ENCODE results near the gene ZACN. TPM values are rescaled to one million over a fixed set of nuclear protein-coding genes. Genes with fewer than 3 reads are reported as not detected.
"Not testable (repeated sequence)": the region's sequence is repeated elsewhere in the genome, so short reads cannot be mapped to it uniquely, and the experiment has no call there.

The ZACN gene
- total RNA-seq, 1 donor = not detected

DNA sequence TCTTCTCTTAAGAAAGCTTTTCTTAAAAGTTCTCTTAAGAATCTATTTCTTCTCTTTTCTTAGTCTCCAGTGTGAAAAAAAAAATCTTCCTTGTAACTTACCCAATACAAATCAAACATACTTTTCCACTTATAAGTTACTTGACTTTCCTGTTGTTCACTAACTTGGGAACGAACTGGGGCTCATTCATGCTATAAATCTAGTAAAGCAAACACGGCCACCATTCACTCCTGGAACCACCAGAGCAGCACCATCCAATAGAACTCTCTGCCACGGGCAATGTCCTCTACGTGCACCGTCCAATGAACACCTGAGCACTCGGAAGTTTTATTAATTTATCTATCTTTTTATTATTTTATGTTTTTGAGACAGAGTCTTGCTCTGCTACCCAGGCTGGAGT is 27.4 kb upstream of the ZACN start:
- Histone ChIP-seq H3K79me2 (ENCODE audit: insufficient read depth, low read length) (peaks cover 36% of the 10 kb centered on the region), H3K36me3 (ENCODE audit: insufficient read depth, low read length) (peaks cover 69% of the 10 kb centered on the region), H3K4me3 (ENCODE audit: insufficient read depth, low read length) (no peak overlapping the region), H3K9me3 (ENCODE audit: low read depth, low read length) (peaks cover 3% of the 10 kb centered on the region), H3K27me3 (ENCODE audit: insufficient read depth, low read length) (no peaks in the 10 kb centered on the region), H3K4me1 (ENCODE audit: insufficient read depth, low read length) (peaks cover 12% of the 10 kb centered on the region), H3K4me2 (ENCODE audit: insufficient read depth, low read length) (no peak overlapping the region), H4K20me1 (ENCODE audit: insufficient read depth, low read length) (peaks cover 38% of the 10 kb centered on the region), H2AFZ (ENCODE audit: low read length) (no peak overlapping the region), H3K27ac (ENCODE audit: low read depth, low read length) (no peak overlapping the region)
- no peak for DNase-seq (ENCODE audit: insufficient read length, low spot score, missing footprints)
- TF ChIP-seq, protein P1, sequence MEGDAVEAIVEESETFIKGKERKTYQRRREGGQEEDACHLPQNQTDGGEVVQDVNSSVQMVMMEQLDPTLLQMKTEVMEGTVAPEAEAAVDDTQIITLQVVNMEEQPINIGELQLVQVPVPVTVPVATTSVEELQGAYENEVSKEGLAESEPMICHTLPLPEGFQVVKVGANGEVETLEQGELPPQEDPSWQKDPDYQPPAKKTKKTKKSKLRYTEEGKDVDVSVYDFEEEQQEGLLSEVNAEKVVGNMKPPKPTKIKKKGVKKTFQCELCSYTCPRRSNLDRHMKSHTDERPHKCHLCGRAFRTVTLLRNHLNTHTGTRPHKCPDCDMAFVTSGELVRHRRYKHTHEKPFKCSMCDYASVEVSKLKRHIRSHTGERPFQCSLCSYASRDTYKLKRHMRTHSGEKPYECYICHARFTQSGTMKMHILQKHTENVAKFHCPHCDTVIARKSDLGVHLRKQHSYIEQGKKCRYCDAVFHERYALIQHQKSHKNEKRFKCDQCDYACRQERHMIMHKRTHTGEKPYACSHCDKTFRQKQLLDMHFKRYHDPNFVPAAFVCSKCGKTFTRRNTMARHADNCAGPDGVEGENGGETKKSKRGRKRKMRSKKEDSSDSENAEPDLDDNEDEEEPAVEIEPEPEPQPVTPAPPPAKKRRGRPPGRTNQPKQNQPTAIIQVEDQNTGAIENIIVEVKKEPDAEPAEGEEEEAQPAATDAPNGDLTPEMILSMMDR (IDR thresholded peaks at IDR 0.05; ENCODE audit: extremely low read depth, low read depth, low read length) = no peak

DNA sequence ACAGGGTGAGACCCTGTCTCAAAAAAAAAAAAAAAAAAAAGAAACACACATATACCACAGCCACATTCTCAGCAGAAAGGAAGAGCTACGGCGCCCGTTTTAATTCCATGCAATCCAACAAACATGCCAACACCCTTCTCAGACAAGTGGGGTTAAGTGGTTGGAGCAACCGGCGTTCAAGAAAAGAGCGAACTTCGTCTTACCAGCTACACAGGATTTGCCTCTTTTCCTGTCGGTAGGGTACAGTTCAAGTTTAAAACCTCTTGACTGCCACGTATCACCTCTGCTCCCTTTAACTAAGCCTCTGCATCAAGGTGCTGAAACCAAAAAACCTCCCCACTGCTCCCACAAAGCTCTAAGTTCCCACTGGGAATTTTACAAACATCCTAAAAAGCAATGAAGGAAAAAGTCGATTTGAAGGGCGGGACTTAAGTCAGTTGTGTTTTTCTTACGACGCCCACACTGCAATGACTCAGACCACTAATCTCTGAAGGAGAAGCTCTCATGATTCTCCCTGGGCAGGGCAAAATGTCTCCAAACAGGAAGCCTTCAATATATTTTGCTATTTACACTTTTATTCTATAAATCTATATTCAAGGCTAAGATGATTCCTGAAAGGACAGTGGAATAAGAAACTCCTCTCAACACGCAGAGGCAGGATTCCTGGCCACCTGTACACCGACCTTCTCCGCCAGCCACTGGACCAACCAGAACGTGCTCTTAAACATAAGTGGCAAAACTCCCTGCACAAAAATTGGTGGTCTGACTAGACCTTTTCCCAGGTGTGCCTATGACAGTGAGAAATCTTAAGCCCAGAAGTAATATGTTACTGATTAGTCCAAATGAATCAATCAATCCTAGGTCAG is 25.5 kb upstream of the ZACN start:
- Histone ChIP-seq H3K36me3 (ENCODE audit: insufficient read depth, low read length) (peaks cover 70% of the 10 kb centered on the region), H3K9me3 (ENCODE audit: low read depth, low read length) (peaks cover 3% of the 10 kb centered on the region), H3K4me2 (ENCODE audit: insufficient read depth, low read length) (peak overlapping the region; percentile 43), H4K20me1 (ENCODE audit: insufficient read depth, low read length) (peaks cover 28% of the 10 kb centered on the region), H3K27ac (ENCODE audit: low read depth, low read length) (peak overlapping the region; percentile 61), H2AFZ (ENCODE audit: low read length) (no peak overlapping the region), H3K27me3 (ENCODE audit: insufficient read depth, low read length) (no peaks in the 10 kb centered on the region), H3K4me1 (ENCODE audit: insufficient read depth, low read length) (peaks cover 12% of the 10 kb centered on the region), H3K4me3 (ENCODE audit: insufficient read depth, low read length) (no peak overlapping the region), H3K79me2 (ENCODE audit: insufficient read depth, low read length) (peaks cover 32% of the 10 kb centered on the region)
- TF ChIP-seq, protein P1 (IDR thresholded peaks at IDR 0.05; ENCODE audit: extremely low read depth, low read depth, low read length) = no peak
- peak; percentile 93 for DNase-seq (ENCODE audit: insufficient read length, low spot score, missing footprints)

DNA sequence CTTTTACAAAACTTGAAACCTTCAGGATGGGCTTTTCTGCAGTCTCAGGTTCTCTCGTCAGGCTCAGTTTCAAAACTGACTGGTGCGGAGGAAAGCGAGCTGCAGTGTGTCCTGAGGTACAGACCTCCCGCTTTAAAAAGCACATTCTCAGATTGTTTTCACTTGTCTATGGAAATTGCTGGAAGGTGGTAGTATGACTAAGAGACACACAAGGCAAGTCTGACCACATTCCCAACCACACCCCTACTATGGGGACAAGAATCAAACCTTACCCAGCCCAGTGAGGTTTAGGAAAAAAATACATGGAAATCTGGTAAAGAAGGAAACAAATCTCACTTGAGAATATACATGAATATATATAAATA is 24.9 kb upstream of the ZACN start:
- Histone ChIP-seq H3K4me2 (ENCODE audit: insufficient read depth, low read length) (no peak overlapping the region), H3K36me3 (ENCODE audit: insufficient read depth, low read length) (peaks cover 70% of the 10 kb centered on the region), H3K4me1 (ENCODE audit: insufficient read depth, low read length) (peaks cover 12% of the 10 kb centered on the region), H3K27me3 (ENCODE audit: insufficient read depth, low read length) (no peaks in the 10 kb centered on the region), H3K27ac (ENCODE audit: low read depth, low read length) (peak overlapping the region; percentile 61), H3K4me3 (ENCODE audit: insufficient read depth, low read length) (no peak overlapping the region), H4K20me1 (ENCODE audit: insufficient read depth, low read length) (peaks cover 23% of the 10 kb centered on the region), H3K79me2 (ENCODE audit: insufficient read depth, low read length) (peaks cover 32% of the 10 kb centered on the region), H3K9me3 (ENCODE audit: low read depth, low read length) (peaks cover 3% of the 10 kb centered on the region), H2AFZ (ENCODE audit: low read length) (no peak overlapping the region)
- TF ChIP-seq, protein P1 (IDR thresholded peaks at IDR 0.05; ENCODE audit: extremely low read depth, low read depth, low read length) = no peak
- peak; percentile 89 for DNase-seq (ENCODE audit: insufficient read length, low spot score, missing footprints)

DNA sequence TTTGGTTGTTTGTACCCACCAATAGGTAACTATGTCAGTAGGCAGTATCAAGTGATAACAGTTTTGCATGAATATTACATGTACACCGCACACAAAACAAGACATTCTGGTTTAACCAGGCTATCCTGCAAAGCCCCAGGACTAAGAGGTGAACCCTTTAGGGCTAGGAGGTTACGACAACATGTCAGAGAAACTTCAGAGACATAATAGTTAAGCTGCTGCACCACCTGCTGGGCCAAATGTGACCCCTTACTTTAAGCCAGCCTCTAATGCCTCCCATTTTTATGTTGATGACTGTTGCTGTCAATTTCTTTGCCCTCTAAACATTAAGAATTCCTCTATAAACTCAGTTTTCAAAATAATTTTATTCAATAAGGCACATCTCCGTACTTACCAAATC is 22.1 kb upstream of the ZACN start:
- Histone ChIP-seq H3K27me3 (ENCODE audit: insufficient read depth, low read length) (no peaks in the 10 kb centered on the region), H4K20me1 (ENCODE audit: insufficient read depth, low read length) (peaks cover 8% of the 10 kb centered on the region), H3K4me1 (ENCODE audit: insufficient read depth, low read length) (peaks cover 12% of the 10 kb centered on the region), H3K36me3 (ENCODE audit: insufficient read depth, low read length) (peaks cover 73% of the 10 kb centered on the region), H3K4me2 (ENCODE audit: insufficient read depth, low read length) (no peak overlapping the region), H3K9me3 (ENCODE audit: low read depth, low read length) (peaks cover 3% of the 10 kb centered on the region), H3K4me3 (ENCODE audit: insufficient read depth, low read length) (no peak overlapping the region), H2AFZ (ENCODE audit: low read length) (no peak overlapping the region), H3K79me2 (ENCODE audit: insufficient read depth, low read length) (peaks cover 16% of the 10 kb centered on the region), H3K27ac (ENCODE audit: low read depth, low read length) (no peak overlapping the region)
- TF ChIP-seq, protein P1 (IDR thresholded peaks at IDR 0.05; ENCODE audit: extremely low read depth, low read depth, low read length) = no peak
- no peak for DNase-seq (ENCODE audit: insufficient read length, low spot score, missing footprints)

DNA sequence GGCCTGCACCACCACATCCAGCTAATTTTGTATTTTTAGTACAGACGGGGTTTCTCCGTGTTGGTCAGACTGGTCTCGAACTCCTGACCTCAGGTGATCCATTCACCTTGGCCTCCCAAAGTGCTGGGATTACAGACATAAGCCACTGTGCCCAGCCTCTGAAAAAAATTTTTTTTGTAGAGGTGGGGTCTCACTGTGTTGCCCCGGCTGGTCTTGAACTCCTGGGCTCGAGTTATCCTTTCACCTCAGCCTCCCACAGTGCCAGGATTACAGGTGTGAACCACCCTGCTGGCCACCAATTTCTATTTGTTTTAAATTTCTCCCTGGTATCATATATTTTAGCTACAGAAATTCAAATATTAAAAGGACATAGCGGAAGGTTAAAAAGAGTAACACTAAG is 20.7 kb upstream of the ZACN start:
- not testable (repeated sequence) for H3K9me3 ChIP-seq (ENCODE audit: low read depth, low read length); H3K27me3 ChIP-seq (ENCODE audit: insufficient read depth, low read length); H3K79me2 ChIP-seq (ENCODE audit: insufficient read depth, low read length); DNase-seq (ENCODE audit: insufficient read length, low spot score, missing footprints); H2AFZ ChIP-seq (ENCODE audit: low read length); H3K4me2 ChIP-seq (ENCODE audit: insufficient read depth, low read length); H3K4me3 ChIP-seq (ENCODE audit: insufficient read depth, low read length); H4K20me1 ChIP-seq (ENCODE audit: insufficient read depth, low read length); H3K27ac ChIP-seq (ENCODE audit: low read depth, low read length)
- Histone ChIP-seq H3K36me3 (ENCODE audit: insufficient read depth, low read length) (peaks cover 82% of the 10 kb centered on the region), H3K4me1 (ENCODE audit: insufficient read depth, low read length) (peaks cover 11% of the 10 kb centered on the region)

All from osteoblast (primary cell).